ENCODE results near the gene TIGIT.

Gene TIGIT

DNA sequence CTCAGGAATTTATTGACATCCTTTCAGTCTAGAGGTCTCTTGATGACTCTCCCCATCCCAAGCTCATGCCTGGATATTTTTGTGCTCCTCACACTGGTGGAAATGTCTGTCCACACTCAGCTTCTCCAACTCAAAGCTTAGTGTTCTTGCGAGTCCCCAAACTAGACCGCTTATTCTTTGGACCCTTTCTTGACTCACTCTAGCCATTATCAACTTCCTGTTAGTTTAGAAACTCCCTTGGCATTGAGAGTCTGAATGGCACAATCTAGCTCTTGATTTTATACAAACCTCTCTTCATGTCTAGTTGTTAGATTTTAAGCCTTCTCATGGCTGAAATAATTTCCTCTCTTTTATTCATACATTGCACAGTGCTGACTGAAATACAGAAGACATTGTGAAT lies 19.6 kb downstream of the TIGIT start:
- DNase-seq: no peak

- DNase-seq: no peak
Observed at GRCh38 chr3:114314282-114314681, 20.5 kb downstream of the TIGIT start.

DNA sequence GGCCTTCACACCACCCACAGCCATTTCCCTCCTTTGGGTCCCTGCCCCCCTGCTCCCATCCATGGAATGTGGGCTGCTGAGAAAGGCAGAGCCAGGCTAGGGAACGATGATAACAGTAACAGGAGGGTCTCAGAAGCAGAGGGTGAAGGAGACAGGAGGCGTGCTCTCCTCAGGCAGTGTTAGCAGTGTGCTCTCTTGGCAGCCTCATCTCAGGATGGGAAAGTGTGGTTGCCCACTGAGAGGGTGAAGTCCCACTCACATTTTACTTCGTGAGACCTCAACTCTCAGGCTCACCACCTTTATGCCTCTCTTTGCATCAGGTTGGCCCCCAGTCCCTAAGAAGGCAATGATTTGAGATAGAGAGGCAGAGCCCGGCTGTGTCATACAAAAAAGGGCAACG lies 24.5 kb downstream of the TIGIT start:
- no peak for DNase-seq

GRCh38 chr3:114319453-114319852 lies 25.6 kb downstream of the TIGIT start:
- peak; percentile 85 to 95 for DNase-seq

- no peak for DNase-seq
Observed at GRCh38 chr3:114320246-114320645, 26.4 kb downstream of the TIGIT start.

- DNase-seq: no peak
Observed at GRCh38 chr3:114323546-114324254, 29.9 kb downstream of the TIGIT start.

GRCh38 chr3:114327665-114328064 lies 33.8 kb downstream of the TIGIT start:
- DNase-seq: no peak

- DNase-seq: no peak
Observed at GRCh38 chr3:114328345-114328744, 34.5 kb downstream of the TIGIT start.

GRCh38 chr3:114329823-114330222 lies 36.0 kb downstream of the TIGIT start:
- DNase-seq: no peak

- DNase-seq: no peak
Observed at GRCh38 chr3:114331007-114331406, 37.2 kb downstream of the TIGIT start.

DNA sequence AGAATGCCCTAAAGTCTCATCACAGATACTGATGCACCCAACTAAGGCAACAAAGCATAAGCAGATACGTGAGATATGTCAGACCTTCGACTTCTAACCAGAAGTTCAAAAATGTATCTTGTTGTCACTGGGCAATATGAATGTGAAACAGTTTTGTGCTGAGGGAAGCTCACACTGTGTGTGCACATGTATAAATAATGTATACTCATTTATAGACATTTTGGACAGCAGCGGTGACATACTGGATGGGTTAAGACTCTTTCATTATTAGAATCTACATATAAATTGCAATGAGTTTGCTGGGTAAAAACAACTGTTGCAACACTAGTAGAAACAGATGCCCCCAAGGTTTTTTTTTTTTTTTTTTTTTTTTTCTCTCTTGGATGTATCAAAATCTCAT lies 37.9 kb downstream of the TIGIT start:
- no peak for DNase-seq

DNA sequence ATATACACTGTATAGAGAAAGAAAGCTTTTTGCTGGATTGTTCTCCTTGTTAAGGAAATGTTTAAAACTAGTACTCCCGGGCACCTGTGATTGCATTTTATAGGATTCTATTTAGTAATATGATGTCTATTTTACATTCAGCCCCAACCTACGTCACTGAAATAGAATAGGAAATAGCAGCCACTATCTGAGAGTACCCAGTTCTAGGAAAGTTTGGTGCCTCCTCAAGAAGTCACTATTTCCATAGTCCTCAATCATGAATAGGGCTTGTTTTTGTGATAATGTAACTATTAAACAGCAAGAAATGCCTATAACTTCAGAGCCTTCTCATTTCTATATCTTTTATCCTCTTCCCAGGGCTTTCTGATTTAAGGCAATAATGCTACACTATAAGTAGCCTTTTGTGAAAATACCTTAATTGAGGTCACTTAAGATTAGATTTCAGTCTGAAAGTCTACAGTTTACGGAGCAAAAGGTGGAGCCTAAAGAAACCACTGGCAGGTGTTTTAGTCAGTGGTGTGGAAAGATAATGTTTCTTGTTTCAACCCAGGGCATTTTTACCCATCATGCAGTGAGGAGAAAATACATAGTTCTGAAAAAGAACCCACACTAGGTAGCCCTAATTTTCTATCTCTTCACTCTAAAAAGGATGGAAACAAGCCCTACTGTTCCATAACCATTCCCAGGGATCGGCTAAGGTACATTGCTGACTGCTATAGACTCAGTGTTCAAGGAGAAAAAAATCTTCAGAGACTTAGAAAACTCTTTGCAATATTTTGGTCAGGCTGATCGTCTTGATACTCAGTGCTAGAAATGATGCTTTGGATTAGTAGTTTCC lies 38.7 kb downstream of the TIGIT start:
- DNase-seq: no peak

DNA sequence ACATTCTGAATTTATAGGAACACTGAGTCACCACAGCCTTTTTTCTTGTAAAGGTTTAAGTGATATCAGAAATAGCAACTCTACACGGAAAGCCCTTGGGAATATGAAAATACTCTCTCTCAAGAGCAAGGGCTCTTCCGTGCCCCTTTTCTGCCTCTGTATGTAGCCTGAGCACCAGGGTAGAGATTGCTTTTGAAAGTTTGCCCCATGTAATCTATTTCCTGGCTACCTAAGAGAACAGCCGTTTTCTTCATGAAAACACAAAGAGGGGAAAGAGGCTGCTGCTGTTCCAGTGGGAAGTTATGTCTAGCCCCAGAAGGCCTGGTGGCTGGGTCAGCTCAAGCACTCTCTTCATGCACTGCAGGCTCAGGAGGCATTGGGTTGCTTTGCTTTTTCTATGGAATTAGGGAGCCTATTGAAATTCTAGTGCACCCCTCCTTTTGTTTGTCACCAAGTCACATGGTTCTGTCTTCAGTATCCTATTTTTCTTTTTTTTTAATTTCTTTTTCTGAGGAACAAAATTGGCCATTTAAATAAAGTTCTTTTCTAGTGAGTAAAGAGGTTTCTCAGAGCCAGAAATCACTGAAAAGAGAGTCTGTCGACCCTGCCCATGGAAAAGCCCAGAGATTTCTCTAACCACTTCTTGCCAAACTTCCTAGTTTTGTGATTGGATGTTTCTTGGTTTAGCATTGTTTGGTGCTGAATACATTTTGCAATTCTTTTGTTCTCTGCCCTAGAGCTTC lies 39.5 kb downstream of the TIGIT start:
- DNase-seq: no peak

DNA sequence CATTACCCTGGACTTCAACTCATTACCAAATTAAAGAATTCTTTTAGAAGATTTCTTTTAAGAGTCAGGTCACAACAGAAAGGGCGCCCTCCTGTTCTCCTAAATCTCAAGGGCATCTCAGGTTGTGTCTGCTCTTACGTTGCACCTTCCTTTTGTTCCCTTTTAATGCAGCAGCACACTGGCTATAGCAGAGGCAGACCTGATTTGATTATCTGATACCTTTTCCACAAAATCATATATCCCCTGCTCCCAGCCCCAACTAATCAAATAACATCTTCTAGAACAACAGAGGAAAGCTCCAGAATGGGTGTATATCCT lies 40.1 kb downstream of the TIGIT start:
- no peak for DNase-seq

GRCh38 chr3:114336122-114336697 lies 42.4 kb downstream of the TIGIT start:
- DNase-seq: no peak

DNA sequence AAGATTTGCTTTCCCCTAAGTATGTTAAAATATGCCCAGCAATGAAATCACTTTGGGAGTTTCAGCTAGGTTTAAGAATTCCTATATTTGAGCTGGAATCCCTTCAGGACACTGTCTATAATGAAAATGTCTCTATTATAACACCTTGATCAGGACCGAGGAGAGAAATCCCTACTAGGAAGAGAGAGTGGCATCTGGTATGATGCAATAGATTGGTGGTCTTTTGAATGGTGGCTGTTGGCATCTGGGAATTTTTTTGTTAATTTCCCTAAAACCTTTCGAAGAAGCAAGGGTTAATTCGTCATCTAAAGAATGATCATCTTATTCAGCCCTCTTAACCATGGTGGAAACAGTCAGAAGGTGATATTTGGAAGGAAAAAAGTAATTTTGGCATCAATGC lies 43.0 kb downstream of the TIGIT start:
- DNase-seq: no peak

GRCh38 chr3:114338651-114339357 lies 45.0 kb downstream of the TIGIT start:
- DNase-seq: no peak

DNA sequence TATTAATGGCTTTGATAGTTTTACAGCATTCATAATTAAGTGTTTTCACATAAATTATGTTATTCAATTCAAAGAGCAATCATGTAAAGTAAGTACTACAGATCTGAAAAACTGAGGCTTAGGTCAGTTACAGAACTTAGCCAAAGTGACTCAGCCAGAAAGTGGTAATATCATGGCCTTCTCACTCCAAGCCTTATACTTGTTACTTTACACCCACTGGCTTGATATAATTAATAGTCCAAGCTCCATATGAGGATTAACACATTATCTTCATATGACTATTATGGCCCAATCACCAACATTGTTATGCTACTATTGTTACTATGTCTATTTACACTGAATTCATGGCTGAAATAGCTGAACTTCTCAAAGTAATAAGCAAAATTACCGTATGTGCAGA lies 50.7 kb downstream of the TIGIT start:
- no peak for DNase-seq

GRCh38 chr3:114350271-114350670 lies 56.4 kb downstream of the TIGIT start:
- no peak for DNase-seq

GRCh38 chr3:114350690-114351089 lies 56.9 kb downstream of the TIGIT start:
- no peak for DNase-seq

DNA sequence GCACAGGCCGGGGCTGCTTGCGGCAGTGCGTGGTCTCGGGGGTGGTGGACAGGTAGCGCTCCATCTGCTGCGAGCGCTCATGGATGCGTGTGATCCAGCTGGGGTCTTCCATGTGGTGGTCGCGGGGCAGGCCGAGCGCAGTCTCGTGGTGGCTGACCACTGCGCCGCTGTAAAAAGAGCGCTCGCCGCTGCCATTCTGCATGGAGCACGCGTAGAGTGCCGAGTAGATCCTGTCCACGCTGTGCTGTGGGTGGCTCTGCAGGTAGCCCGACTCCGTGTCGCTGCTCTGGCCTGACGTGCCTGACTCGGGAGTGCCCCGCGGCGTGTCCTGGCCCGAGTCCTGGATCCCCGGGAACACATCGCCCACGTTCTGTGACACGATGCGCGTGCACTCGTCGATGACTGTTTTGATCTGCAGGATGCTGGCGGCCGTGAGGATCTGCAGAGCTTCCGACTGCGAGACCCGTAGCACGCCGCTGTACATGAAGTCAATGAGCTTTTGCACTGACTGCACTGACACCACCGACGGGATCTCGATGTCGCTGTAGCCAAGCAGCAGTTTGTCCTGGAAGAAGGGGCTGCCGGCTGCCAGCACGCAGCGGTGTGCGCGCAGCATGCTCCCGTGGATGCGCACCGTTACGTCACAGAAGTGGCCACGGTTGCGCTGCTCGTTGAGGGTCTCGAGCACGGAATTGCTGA lies 57.4 kb downstream of the TIGIT start:
- DNase-seq: no peak

DNA sequence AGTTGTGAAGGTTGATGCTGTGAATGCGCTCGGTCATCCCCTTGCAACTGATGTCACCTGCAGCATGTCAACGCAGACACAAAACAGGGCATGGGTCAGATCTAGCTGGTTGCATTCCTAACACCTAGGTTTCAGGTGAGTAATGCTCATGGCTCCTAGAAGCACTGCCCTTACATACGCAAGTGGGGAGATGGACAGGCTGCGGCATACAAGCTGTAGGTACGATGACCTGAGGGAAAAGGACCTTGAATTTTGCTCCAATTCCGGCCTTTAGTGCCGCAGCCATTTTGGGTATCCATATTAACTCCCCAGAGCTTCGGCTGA lies 58.0 kb downstream of the TIGIT start:
- DNase-seq: no peak
